Gastroesophageal sphincter (tissue), 4 donors: ENCODE measurements around the gene ATP12A. TPM values are rescaled to one million over a fixed set of nuclear protein-coding genes. Genes with fewer than 3 reads are reported as not detected.

Experiments used
- ATAC-seq: fragments of 150-250 bp; one replicate; pipeline ENCODE4 v1.9.1; 2016; ENCODE audit warnings: mild to moderate bottlenecking, moderate library complexity
- H3K27ac ChIP-seq, 4 donors: fragments of 200-600 bp; sonication (generic) in 3 of 4; 1 replicate in 3 of 4; 2 replicates in 1 of 4; pipeline ENCODE4 v1.5.1; 2016 to 2019
- H3K27me3 ChIP-seq: fragments of 200-600 bp; sonication (generic); one replicate; pipeline ENCODE4 v1.5.1; 2019
- H3K36me3 ChIP-seq, 2 donors: fragments of 200-600 bp; sonication (generic); one replicate each; pipeline ENCODE4 v1.5.1; 2019; ENCODE audit warnings: control low read depth in 1 of 2
- H3K4me1 ChIP-seq, 3 donors: fragments of 200-600 bp; sonication (generic); 1 replicate in 2 of 3; 2 replicates in 1 of 3; pipeline ENCODE4 v1.5.1; 2016 to 2019; ENCODE audit warnings: control low read depth in 2 of 3
- H3K4me3 ChIP-seq, 2 donors: fragments of 200-600 bp; sonication (generic); one replicate each; pipeline ENCODE4 v1.5.1; 2019; ENCODE audit warnings: mild to moderate bottlenecking in 1 of 2, moderate library complexity in 1 of 2
- H3K9me3 ChIP-seq, 3 donors: fragments of 200-600 bp; sonication (generic); one replicate each; pipeline ENCODE4 v1.5.1; 2017 to 2019; ENCODE audit warnings: control low read depth in 2 of 3
- CTCF ChIP-seq, 4 experiments: fragments of 200-600 bp in 2 of 4; fragments of 450-650 bp in 2 of 4; sonication (generic) in 1 of 4; IDR thresholded peaks; one replicate each; pipeline ENCODE4 v1.5.1; 2017 to 2019; ENCODE audit warnings: antibody characterized with exemption in 4 of 4, mild to moderate bottlenecking in 2 of 4, moderate library complexity in 2 of 4
- EP300 ChIP-seq: sonication (generic); formaldehyde crosslinking; IDR thresholded peaks from one replicate; pipeline ENCODE4 v1.6.1; 2017; ENCODE audit warnings: antibody characterized with exemption, mild to moderate bottlenecking
- POLR2A ChIP-seq, 2 donors: fragments of 450-650 bp; IDR thresholded peaks; one replicate each; pipeline ENCODE4 v1.6.1; 2017; ENCODE audit warnings: antibody characterized with exemption in 2 of 2, mild to moderate bottlenecking in 2 of 2, moderate library complexity in 1 of 2
- POLR2AphosphoS5 ChIP-seq: sonication (generic); formaldehyde crosslinking; IDR thresholded peaks from one replicate; pipeline ENCODE4 v1.6.1; 2017; ENCODE audit warnings: antibody characterized with exemption
- WGBS, 2 donors: methylation state at CpG; one replicate each; pipeline ENCODE4 v1.1.5; 2018; ENCODE audit warnings: low coverage in 1 of 2; 5-methylcytosine and 5-hydroxymethylcytosine counted together
- total RNA-seq, 4 donors: library from RNA; depleted of rRNA; stranded (reverse); fragments of >200 nt; gene quantifications; one replicate each; pipeline ENCODE4 v1.1.0, GENCODE V29; 2016

The ATP12A gene
- total RNA-seq, 4 donors from 2014 or later: 0.22 TPM; not detected in 3

GRCh38 chr13:24648983-24649687, 31.1 kb upstream of the ATP12A start:
- H3K9me3 ChIP-seq: no peaks in the 10 kb centered on the region
- no peak overlapping the region for H3K4me3 ChIP-seq
- H3K27me3 ChIP-seq: peaks cover 5% of the 10 kb centered on the region
- ATAC-seq: no peak
- H3K27ac ChIP-seq: no peak overlapping the region
- H3K4me1 ChIP-seq: no peaks in the 10 kb centered on the region
- 67% methylated on average over 3 of the region's 14 CpGs for WGBS, 2 donors
- TF ChIP-seq CTCF (IDR thresholded peaks at IDR 0.05) (no peak), POLR2AphosphoS5 (no peak), EP300 (no peak), POLR2A (IDR thresholded peaks at IDR 0.05) (no peak)
- H3K36me3 ChIP-seq: no peaks in the 10 kb centered on the region

GRCh38 chr13:24649688-24650043, 30.5 kb upstream of the ATP12A start:
- ATAC-seq: no peak
- Histone ChIP-seq H3K4me3 (no peak overlapping the region), H3K9me3 (no peaks in the 10 kb centered on the region), H3K36me3 (no peaks in the 10 kb centered on the region), H3K27me3 (peaks cover 5% of the 10 kb centered on the region), H3K4me1 (no peaks in the 10 kb centered on the region), H3K27ac (no peak overlapping the region)
- WGBS, 2 donors: 67 to 79% methylated on average over 1 to 2 of the region's 2 CpGs
- TF ChIP-seq EP300: no peak
- no peak for TF ChIP-seq POLR2A (IDR thresholded peaks at IDR 0.05)
- TF ChIP-seq CTCF (IDR thresholded peaks at IDR 0.05): no peak
- TF ChIP-seq POLR2AphosphoS5: no peak

- H3K27me3 ChIP-seq: peaks cover 5% of the 10 kb centered on the region
- no peaks in the 10 kb centered on the region for H3K9me3 ChIP-seq
- H3K4me1 ChIP-seq: no peaks in the 10 kb centered on the region
- H3K36me3 ChIP-seq: no peaks in the 10 kb centered on the region
- TF ChIP-seq CTCF (IDR thresholded peaks at IDR 0.05) (no peak), EP300 (no peak), POLR2AphosphoS5 (no peak), POLR2A (IDR thresholded peaks at IDR 0.05) (no peak)
- no peak overlapping the region for H3K27ac ChIP-seq
- no peak for ATAC-seq
- 50 to 70% methylated on average over 3 of the region's 3 CpGs for WGBS, 2 donors
- H3K4me3 ChIP-seq: no peak overlapping the region
Observed at GRCh38 chr13:24650161-24650560, 30.0 kb upstream of the ATP12A start.

- no peak for ATAC-seq
- Histone ChIP-seq H3K36me3 (no peaks in the 10 kb centered on the region), H3K27ac (no peak overlapping the region), H3K4me1 (no peaks in the 10 kb centered on the region), H3K27me3 (peaks cover 5% of the 10 kb centered on the region), H3K4me3 (no peak overlapping the region), H3K9me3 (no peaks in the 10 kb centered on the region)
- 94 to 95% methylated on average over 2 to 4 of the region's 7 CpGs for WGBS, 2 donors
- TF ChIP-seq POLR2A (IDR thresholded peaks at IDR 0.05) (no peak), POLR2AphosphoS5 (no peak), EP300 (no peak), CTCF (IDR thresholded peaks at IDR 0.05) (no peak)
Observed at GRCh38 chr13:24651718-24652345, 28.4 kb upstream of the ATP12A start.

- Histone ChIP-seq H3K4me1 (no peaks in the 10 kb centered on the region), H3K4me3 (no peak overlapping the region), H3K27ac (no peak overlapping the region), H3K9me3 (no peaks in the 10 kb centered on the region), H3K27me3 (peaks cover 5% of the 10 kb centered on the region), H3K36me3 (no peaks in the 10 kb centered on the region)
- no peak for ATAC-seq
- WGBS, 2 donors: 73 to 100% methylated on average over 1 of the region's 3 CpGs
- TF ChIP-seq EP300: no peak
Observed at GRCh38 chr13:24652359-24652758, 27.8 kb upstream of the ATP12A start.
